T-cell (primary cell): Measurements from ENCODE around the gene TMEM259. TPM values are rescaled to one million over a fixed set of nuclear protein-coding genes. Genes with fewer than 3 reads are reported as not detected.

ENCODE experiments used
- ATAC-seq, 4 experiments: fragments of 200-7000 bp in 3 of 4; fragments of 150-1000 bp in 1 of 4; cut with Tn5 transposase; replicated peaks in 1 of 4; 1 replicate in 3 of 4; 2 replicates in 1 of 4; pipeline ENCODE4 v1.10.0; 2021; ENCODE audit warnings: moderate library complexity in 3 of 4, mild to moderate bottlenecking in 2 of 4, moderate number of reproducible peaks in 1 of 4
- CTCF ChIA-PET, 2 donors: fragments of 300-600 bp; sonication (Branson Sonifier 250); formaldehyde crosslinking; loops; one replicate each; lab custom pipeline; 2022; ENCODE audit warnings: antibody characterized with exemption in 2 of 2; lab: Charles Lee
- POLR2A ChIA-PET, 2 donors: fragments of 300-600 bp; sonication (Branson Sonifier 250); formaldehyde crosslinking; loops; one replicate each; lab custom pipeline; 2022; ENCODE audit warnings: antibody characterized with exemption in 2 of 2; lab: Charles Lee
- DNase-seq, 35 experiments: peaks; one replicate each; pipeline versions ENCODE4 v3.0.0 to v3.0.0-alpha.2; 2013 to 2023
- H3K27ac ChIP-seq: one replicate; pipeline ENCODE4 v1.5.1; 2013; ENCODE audit warnings: low read length
- H3K27me3 ChIP-seq, 2 experiments: replicated peaks in 1 of 2; 1 replicate in 1 of 2; 2 replicates in 1 of 2; pipeline versions ENCODE4 v1.6.1 to v1.7.0; 2013; ENCODE audit warnings: low read length in 1 of 2, mixed read lengths in 1 of 2; ENCODE audit not compliant: control insufficient read depth in 2 of 2, insufficient read depth in 2 of 2; ENCODE audit errors: extremely low read depth in 1 of 2
- H3K36me3 ChIP-seq, 2 donors: 1 replicate in 1 of 2; 2 replicates in 1 of 2; pipeline versions ENCODE4 v1.6.1 to v1.7.0; 2013; ENCODE audit warnings: low read length in 1 of 2; ENCODE audit not compliant: control insufficient read depth in 2 of 2, insufficient read depth in 1 of 2; ENCODE audit errors: extremely low read depth in 1 of 2
- H3K4me1 ChIP-seq, 2 experiments: 1 replicate in 1 of 2; 2 replicates in 1 of 2; pipeline versions ENCODE4 v1.6.1 to v1.7.0; 2013; ENCODE audit warnings: low read length in 2 of 2, mixed read lengths in 1 of 2; ENCODE audit not compliant: insufficient read depth in 2 of 2, control insufficient read depth in 1 of 2; ENCODE audit errors: extremely low read depth in 1 of 2
- H3K4me3 ChIP-seq, 2 donors: 1 replicate in 1 of 2; 2 replicates in 1 of 2; pipeline versions ENCODE4 v1.5.1 to v1.7.0; 2013; ENCODE audit warnings: mild to moderate bottlenecking in 2 of 2, low read length in 1 of 2, moderate library complexity in 1 of 2; ENCODE audit not compliant: control insufficient read depth in 1 of 2; ENCODE audit errors: extremely low read depth in 1 of 2
- H3K9me3 ChIP-seq: 2 replicates; pipeline ENCODE4 v1.7.0; 2013
- H3K27ac Mint-ChIP-seq, 2 donors: one replicate each; pipeline ENCODE4 v1.8.0; 2020 to 2021; ENCODE audit warnings: mild to moderate bottlenecking in 2 of 2, mixed read lengths in 2 of 2
- H3K27me3 Mint-ChIP-seq, 2 donors: one replicate each; pipeline ENCODE4 v1.8.0; 2021 to 2022; ENCODE audit warnings: mixed read lengths in 2 of 2
- H3K36me3 Mint-ChIP-seq: one replicate; pipeline ENCODE4 v1.8.0; 2021; ENCODE audit warnings: mixed read lengths
- H3K4me1 Mint-ChIP-seq, 3 donors: one replicate each; pipeline ENCODE4 v1.8.0; 2020 to 2022; ENCODE audit warnings: mixed read lengths in 3 of 3, mild to moderate bottlenecking in 1 of 3
- H3K4me3 Mint-ChIP-seq, 3 donors: one replicate each; pipeline ENCODE4 v1.8.0; 2020 to 2022; ENCODE audit warnings: mild to moderate bottlenecking in 3 of 3, mixed read lengths in 3 of 3, moderate library complexity in 3 of 3
- H3K9me3 Mint-ChIP-seq, 3 donors: one replicate each; pipeline ENCODE4 v1.8.0; 2020 to 2022; ENCODE audit warnings: mixed read lengths in 3 of 3
- WGBS: methylation state at CpG from one replicate; pipeline ENCODE4 v1.1.5; 2013; ENCODE audit warnings: missing lambda C conversion rate; ENCODE audit not compliant: insufficient coverage; 5-methylcytosine and 5-hydroxymethylcytosine counted together
- total RNA-seq, 35 experiments: library from RNA in 6 of 35; stranded (reverse) in 6 of 35; fragments of 120-200 nt in 1 of 35; gene quantifications; one replicate each; pipeline versions ENCODE4 v1.2.1 to v1.2.4 and lab custom pipeline; 2013 to 2026

The TMEM259 gene
- total RNA-seq, 5 donors from 2014 or later (not counting 1 experiment from before 2014, with no cell fraction given) = 319 to 423 (median 372) TPM

- H3K4me1 Mint-ChIP-seq = peaks cover 19 to 30% (median 25%) of the 10 kb centered on the region in 3 donors
- H3K9me3 Mint-ChIP-seq = no peaks in the 10 kb centered on the region
- no peaks in the 10 kb centered on the region for H3K27me3 Mint-ChIP-seq
- peak overlapping the region; percentile 41 for H3K27ac ChIP-seq
- ChIA-PET CTCF (interaction anchor here (0.6 to 0.7 kb wide), 2 partner anchors 10 to 32 kb away, joined by 3 to 7 read pairs; no protein-coding TSS in a partner anchor), POLR2A (no interaction called here)
- H3K27ac Mint-ChIP-seq = peak overlapping the region; percentile 73 to 95
- DNase-seq (peak in 4 of 35 experiments; percentile 38 to 72 (median 53)), ATAC-seq (peak; percentile 79 to 82 (median 79))
- WGBS = 8% methylated on average over 1 of the region's 3 CpGs
- peaks cover 29% of the 10 kb centered on the region for H3K36me3 Mint-ChIP-seq
- H3K27me3 ChIP-seq = no peaks in the 10 kb centered on the region
- H3K4me1 ChIP-seq = peaks cover 0 to 22% of the 10 kb centered on the region in 2 experiments
- peaks cover 20 to 27% of the 10 kb centered on the region in 2 donors for H3K36me3 ChIP-seq
- peak overlapping the region in 1 of 3 donors; percentile 43 for H3K4me3 Mint-ChIP-seq
- H3K9me3 ChIP-seq = no peaks in the 10 kb centered on the region
- peak overlapping the region in 1 of 2 donors; percentile 40 for H3K4me3 ChIP-seq
Observed at GRCh38 chr19:1057176-1057855, 36.4 kb upstream of the TMEM259 start.

- Mint-ChIP-seq H3K9me3 (no peaks in the 10 kb centered on the region), H3K4me3 (no peak overlapping the region), H3K27me3 (no peaks in the 10 kb centered on the region), H3K27ac (peak overlapping the region; percentile 27 to 73), H3K36me3 (peaks cover 33% of the 10 kb centered on the region), H3K4me1 (peaks cover 23 to 34% (median 25%) of the 10 kb centered on the region in 3 donors)
- WGBS = 96% methylated on average over 15 of the region's 20 CpGs
- Histone ChIP-seq H3K36me3 (peaks cover 20 to 25% of the 10 kb centered on the region in 2 donors), H3K9me3 (no peaks in the 10 kb centered on the region), H3K4me3 (peak overlapping the region in 1 of 2 donors; percentile 10), H3K4me1 (peaks cover 0 to 27% of the 10 kb centered on the region in 2 experiments), H3K27ac (no peak overlapping the region), H3K27me3 (no peaks in the 10 kb centered on the region)
- DNase-seq = no peak
- ChIA-PET CTCF (no interaction called here), POLR2A (no interaction called here)
- no peak for ATAC-seq
Observed at GRCh38 chr19:1055886-1056620, 35.1 kb upstream of the TMEM259 start.

- Mint-ChIP-seq H3K9me3 (no peaks in the 10 kb centered on the region), H3K36me3 (peaks cover 33% of the 10 kb centered on the region), H3K27me3 (no peaks in the 10 kb centered on the region), H3K4me3 (no peak overlapping the region), H3K27ac (no peak overlapping the region), H3K4me1 (peaks cover 23 to 34% (median 25%) of the 10 kb centered on the region in 3 donors)
- ChIA-PET POLR2A (no interaction called here), CTCF (no interaction called here)
- Histone ChIP-seq H3K36me3 (peaks cover 20 to 25% of the 10 kb centered on the region in 2 donors), H3K9me3 (no peaks in the 10 kb centered on the region), H3K4me1 (peaks cover 0 to 27% of the 10 kb centered on the region in 2 experiments), H3K4me3 (no peak overlapping the region), H3K27me3 (no peaks in the 10 kb centered on the region), H3K27ac (no peak overlapping the region)
- 89% methylated on average over 13 of the region's 14 CpGs for WGBS
- no peak for DNase-seq
- no peak for ATAC-seq
Observed at GRCh38 chr19:1055028-1055425, 34.1 kb upstream of the TMEM259 start.

- H3K27me3 Mint-ChIP-seq = no peaks in the 10 kb centered on the region
Observed at GRCh38 chr19:1054102-1055027, 33.4 kb upstream of the TMEM259 start.

GRCh38 chr19:1053176-1054101 lies 32.5 kb upstream of the TMEM259 start:
- Histone ChIP-seq H3K27me3 (no peaks in the 10 kb centered on the region), H3K9me3 (no peaks in the 10 kb centered on the region), H3K4me1 (peaks cover 0 to 22% of the 10 kb centered on the region in 2 experiments), H3K36me3 (peaks cover 17 to 24% of the 10 kb centered on the region in 2 donors), H3K4me3 (no peak overlapping the region), H3K27ac (no peak overlapping the region)
- Mint-ChIP-seq H3K27me3 (no peaks in the 10 kb centered on the region), H3K4me1 (peaks cover 23 to 32% (median 23%) of the 10 kb centered on the region in 3 donors), H3K4me3 (no peak overlapping the region), H3K27ac (peak overlapping the region; percentile 34 to 39), H3K36me3 (peaks cover 31% of the 10 kb centered on the region), H3K9me3 (no peaks in the 10 kb centered on the region)
- ATAC-seq = no peak
- 96% methylated on average over 30 of the region's 31 CpGs for WGBS
- ChIA-PET CTCF (interaction anchor here in 1 of 2 donors (0.5 kb wide), 1 partner anchor 10 kb away, joined by 4 read pairs; no protein-coding TSS in a partner anchor), POLR2A (no interaction called here)
- no peak for DNase-seq

More at GRCh38 chr19:1054102-1055027, 33.4 kb upstream of the TMEM259 start:
- ChIA-PET CTCF (no interaction called here), POLR2A (no interaction called here)
- no peak overlapping the region for H3K27ac ChIP-seq
- H3K9me3 Mint-ChIP-seq = no peaks in the 10 kb centered on the region
- WGBS = 91% methylated on average over 12 of the region's 28 CpGs
- H3K27ac Mint-ChIP-seq = no peak overlapping the region
- no peak for ATAC-seq
- peaks cover 0 to 27% of the 10 kb centered on the region in 2 experiments for H3K4me1 ChIP-seq
- no peaks in the 10 kb centered on the region for H3K9me3 ChIP-seq
- H3K4me1 Mint-ChIP-seq = peaks cover 23 to 34% (median 25%) of the 10 kb centered on the region in 3 donors
- H3K36me3 ChIP-seq = peaks cover 20 to 25% of the 10 kb centered on the region in 2 donors
- DNase-seq = no peak
- H3K36me3 Mint-ChIP-seq = peaks cover 33% of the 10 kb centered on the region
- no peaks in the 10 kb centered on the region for H3K27me3 ChIP-seq
- no peak overlapping the region for H3K4me3 Mint-ChIP-seq
- no peak overlapping the region for H3K4me3 ChIP-seq
